ENCODE results near the gene DPEP2. TPM values are rescaled to one million over a fixed set of nuclear protein-coding genes. Genes with fewer than 3 reads are reported as not detected.

DPEP2 gene
- total RNA-seq, 2 donors from 2014 or later: 0.20 TPM; not detected in 1

DNA sequence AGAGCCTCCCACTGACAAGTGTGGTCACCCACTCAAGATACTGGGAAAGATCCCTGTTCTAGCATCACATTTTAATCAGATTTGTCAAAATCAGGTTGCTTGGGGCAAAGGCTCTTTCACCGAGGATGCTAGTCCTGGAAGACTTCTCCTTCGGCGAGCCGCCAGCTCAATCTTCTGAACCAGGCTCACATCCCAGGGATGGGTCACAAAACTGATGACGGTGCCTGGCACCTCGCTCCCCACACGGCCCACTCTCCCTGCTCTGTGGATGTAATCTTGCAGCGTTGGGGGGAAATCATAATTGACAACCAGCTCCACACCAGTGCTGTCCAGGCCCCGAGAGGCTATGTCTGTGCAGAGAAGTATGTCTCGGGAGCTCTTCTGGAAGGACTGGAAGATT is 22.2 kb upstream of the DPEP2 start:
- H3K27me3 ChIP-seq (ENCODE audit: control insufficient read depth, insufficient read depth, low read length, poor library complexity, severe bottlenecking): no peaks in the 10 kb centered on the region
- no peaks in the 10 kb centered on the region for H3K9me3 ChIP-seq (ENCODE audit: control insufficient read depth, low read length)
- WGBS, 2 experiments (ENCODE audit: insufficient coverage in 1 of 2, insufficient read length in 1 of 2): 90 to 96% methylated on average over 6 to 10 of the region's 10 CpGs
- H3K4me3 ChIP-seq (ENCODE audit: low read length): peak overlapping the region; percentile 99
- H3K36me3 Mint-ChIP-seq (ENCODE audit: low read depth): peaks cover 14% of the 10 kb centered on the region
- H3K4me1 Mint-ChIP-seq: peaks cover 16% of the 10 kb centered on the region
- peaks cover 22% of the 10 kb centered on the region for H3K36me3 ChIP-seq (ENCODE audit: control insufficient read depth, insufficient read depth, low read length)
- H3K27me3 Mint-ChIP-seq (ENCODE audit: insufficient read depth): no peaks in the 10 kb centered on the region
- H3K27ac ChIP-seq (ENCODE audit: low read depth, low read length): no peak overlapping the region
- no peaks in the 10 kb centered on the region for H3K9me3 Mint-ChIP-seq
- H3K4me3 Mint-ChIP-seq: peak overlapping the region; percentile 86
- no peak overlapping the region for H3K9ac ChIP-seq (ENCODE audit: extremely low read depth, low read length, poor library complexity, severe bottlenecking)
- peaks cover 8% of the 10 kb centered on the region for H3K4me1 ChIP-seq (ENCODE audit: control insufficient read depth, insufficient read depth, low read length)
- peak overlapping the region; percentile 35 for H3K27ac Mint-ChIP-seq
- DNase-seq: no peak
- TF ChIP-seq, protein P1, sequence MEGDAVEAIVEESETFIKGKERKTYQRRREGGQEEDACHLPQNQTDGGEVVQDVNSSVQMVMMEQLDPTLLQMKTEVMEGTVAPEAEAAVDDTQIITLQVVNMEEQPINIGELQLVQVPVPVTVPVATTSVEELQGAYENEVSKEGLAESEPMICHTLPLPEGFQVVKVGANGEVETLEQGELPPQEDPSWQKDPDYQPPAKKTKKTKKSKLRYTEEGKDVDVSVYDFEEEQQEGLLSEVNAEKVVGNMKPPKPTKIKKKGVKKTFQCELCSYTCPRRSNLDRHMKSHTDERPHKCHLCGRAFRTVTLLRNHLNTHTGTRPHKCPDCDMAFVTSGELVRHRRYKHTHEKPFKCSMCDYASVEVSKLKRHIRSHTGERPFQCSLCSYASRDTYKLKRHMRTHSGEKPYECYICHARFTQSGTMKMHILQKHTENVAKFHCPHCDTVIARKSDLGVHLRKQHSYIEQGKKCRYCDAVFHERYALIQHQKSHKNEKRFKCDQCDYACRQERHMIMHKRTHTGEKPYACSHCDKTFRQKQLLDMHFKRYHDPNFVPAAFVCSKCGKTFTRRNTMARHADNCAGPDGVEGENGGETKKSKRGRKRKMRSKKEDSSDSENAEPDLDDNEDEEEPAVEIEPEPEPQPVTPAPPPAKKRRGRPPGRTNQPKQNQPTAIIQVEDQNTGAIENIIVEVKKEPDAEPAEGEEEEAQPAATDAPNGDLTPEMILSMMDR (conservative IDR thresholded peaks at IDR 0.05): no peak

DNA sequence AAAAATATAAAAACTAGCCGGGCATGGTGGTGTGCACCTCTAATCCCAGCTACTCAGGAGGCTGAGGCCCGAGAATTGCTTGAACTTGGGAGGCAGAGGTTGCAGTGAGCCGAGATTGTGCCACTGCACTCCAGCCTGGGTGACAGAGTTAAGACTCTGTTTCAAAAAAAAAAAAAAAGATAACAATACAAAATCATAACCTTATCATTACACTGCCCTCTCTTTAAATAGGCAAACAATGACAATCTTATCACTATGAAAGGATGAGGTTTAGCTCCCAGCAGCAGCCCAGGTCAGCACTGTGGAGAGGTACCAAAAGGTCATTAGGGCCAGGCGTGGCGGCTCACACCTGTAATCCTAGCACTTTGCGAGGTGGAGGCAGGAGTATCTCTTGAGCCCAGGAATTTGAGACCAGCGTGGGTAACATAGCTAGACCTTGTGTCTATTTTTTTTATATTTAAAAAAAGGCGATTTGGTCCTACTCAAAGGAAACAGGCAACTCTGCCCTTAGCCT is 19.9 kb upstream of the DPEP2 start:
- DNase-seq: peak; percentile 80
- Mint-ChIP-seq H3K9me3 (no peaks in the 10 kb centered on the region), H3K4me1 (peaks cover 22% of the 10 kb centered on the region), H3K4me3 (peak overlapping the region; percentile 25), H3K27me3 (ENCODE audit: insufficient read depth) (no peaks in the 10 kb centered on the region), H3K27ac (no peak overlapping the region), H3K36me3 (ENCODE audit: low read depth) (peaks cover 8% of the 10 kb centered on the region)
- no peak overlapping the region for H3K27ac ChIP-seq (ENCODE audit: low read depth, low read length)
- H3K27me3 ChIP-seq (ENCODE audit: control insufficient read depth, insufficient read depth, low read length, poor library complexity, severe bottlenecking): no peaks in the 10 kb centered on the region
- H3K9me3 ChIP-seq (ENCODE audit: control insufficient read depth, low read length): no peaks in the 10 kb centered on the region
- peaks cover 8% of the 10 kb centered on the region for H3K4me1 ChIP-seq (ENCODE audit: control insufficient read depth, insufficient read depth, low read length)
- H3K9ac ChIP-seq (ENCODE audit: extremely low read depth, low read length, poor library complexity, severe bottlenecking): no peak overlapping the region
- H3K4me3 ChIP-seq (ENCODE audit: low read length): peak overlapping the region; percentile 67
- TF ChIP-seq, protein P1 (conservative IDR thresholded peaks at IDR 0.05): no peak
- WGBS, 2 experiments (ENCODE audit: insufficient coverage in 1 of 2, insufficient read length in 1 of 2): 43 to 73% methylated on average over 8 of the region's 8 CpGs
- H3K36me3 ChIP-seq (ENCODE audit: control insufficient read depth, insufficient read depth, low read length): peaks cover 11% of the 10 kb centered on the region

DNA sequence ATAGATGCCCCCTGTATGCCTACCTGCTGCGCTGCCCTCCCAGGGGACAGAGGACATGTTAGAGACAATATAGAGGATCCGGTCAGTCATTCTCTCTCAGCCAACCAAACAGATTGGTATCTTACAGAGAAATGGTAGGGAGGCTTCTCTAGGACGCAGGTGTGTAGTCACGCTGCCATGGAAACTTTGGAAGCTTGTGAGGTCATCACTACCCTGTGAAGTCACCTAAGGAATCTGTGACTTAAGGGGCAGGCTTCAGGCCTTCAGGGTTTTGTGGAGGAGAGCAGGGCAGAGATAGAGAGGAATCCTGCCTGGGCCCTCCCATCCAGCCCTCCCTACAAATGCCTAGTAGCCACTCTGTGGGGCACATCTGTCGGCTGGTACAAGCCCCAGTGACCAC is 16.4 kb upstream of the DPEP2 start, which contains the start of gene DPEP2NB:
TSS of gene DPEP2NB (minus strand) at position 231 of the 400 bp plus-strand sequence. CDS start at position 90, 141 bp downstream.
- TF ChIP-seq, protein P1 (conservative IDR thresholded peaks at IDR 0.05): no peak
- Histone ChIP-seq H3K36me3 (ENCODE audit: control insufficient read depth, insufficient read depth, low read length) (no peaks in the 10 kb centered on the region), H3K27ac (ENCODE audit: low read depth, low read length) (no peak within 1 kb of the TSS), H3K9me3 (ENCODE audit: control insufficient read depth, low read length) (no peaks in the 10 kb centered on the region), H3K27me3 (ENCODE audit: control insufficient read depth, insufficient read depth, low read length, poor library complexity, severe bottlenecking) (no peaks in the 10 kb centered on the region), H3K9ac (ENCODE audit: extremely low read depth, low read length, poor library complexity, severe bottlenecking) (no peak within 1 kb of the TSS), H3K4me1 (ENCODE audit: control insufficient read depth, insufficient read depth, low read length) (no peaks in the 10 kb centered on the region), H3K4me3 (ENCODE audit: low read length) (no peak within 1 kb of the TSS)
- DNase-seq: no peak
- Mint-ChIP-seq H3K27ac (no peak within 1 kb of the TSS), H3K4me3 (no peak within 1 kb of the TSS), H3K27me3 (ENCODE audit: insufficient read depth) (peaks cover 4% of the 10 kb centered on the region), H3K36me3 (ENCODE audit: low read depth) (no peaks in the 10 kb centered on the region), H3K4me1 (peaks cover 20% of the 10 kb centered on the region), H3K9me3 (no peaks in the 10 kb centered on the region)
- 91 to 95% methylated on average over 4 to 5 of the region's 5 CpGs for WGBS, 2 experiments (ENCODE audit: insufficient coverage in 1 of 2, insufficient read length in 1 of 2)
